Astrocyte (in vitro differentiated cells and primary cell): ENCODE data around the gene TENM3. TPM values are rescaled to one million over a fixed set of nuclear protein-coding genes. Genes with fewer than 3 reads are reported as not detected.

ENCODE experiments used
- DNase-seq: peaks from one replicate; pipeline ENCODE4 v3.0.0-alpha.2; 2010; ENCODE audit warnings: low read depth
- FAIRE-seq: peaks from 2 replicates; lab custom pipeline; 2011; peaks lifted over from hg19 to GRCh38; lab: Jason Lieb, UNC
- H2AFZ ChIP-seq: 2 replicates; pipeline ENCODE4 v1.6.0; 2012; ENCODE audit warnings: low read depth, low read length, inconsistent platforms
- H3K27ac ChIP-seq: 2 replicates; pipeline ENCODE4 v1.5.1; 2011; ENCODE audit warnings: low read depth, low read length, inconsistent platforms
- H3K27me3 ChIP-seq: 2 replicates; pipeline ENCODE4 v1.6.0; 2011; ENCODE audit warnings: low read length, inconsistent platforms; ENCODE audit not compliant: insufficient read depth
- H3K36me3 ChIP-seq: 2 replicates; pipeline ENCODE4 v1.5.1; 2011; ENCODE audit warnings: low read length, inconsistent platforms; ENCODE audit not compliant: insufficient read depth
- H3K4me1 ChIP-seq: 2 replicates; pipeline ENCODE4 v1.5.1; 2011; ENCODE audit warnings: low read length, inconsistent platforms; ENCODE audit not compliant: insufficient read depth
- H3K4me2 ChIP-seq: 2 replicates; pipeline ENCODE4 v1.6.0; 2012; ENCODE audit warnings: low read length, inconsistent platforms
- H3K4me3 ChIP-seq: 2 replicates; pipeline ENCODE4 v1.5.1; 2011; ENCODE audit warnings: low read depth, mild to moderate bottlenecking, low read length, inconsistent platforms; ENCODE audit not compliant: insufficient read depth
- H3K79me2 ChIP-seq: 2 replicates; pipeline ENCODE4 v1.6.0; 2012; ENCODE audit warnings: mild to moderate bottlenecking, low read length, inconsistent platforms; ENCODE audit not compliant: insufficient read depth
- H3K9ac ChIP-seq: 2 replicates; pipeline ENCODE4 v1.6.0; 2012; ENCODE audit warnings: mild to moderate bottlenecking, low read length, inconsistent platforms
- H3K9me3 ChIP-seq: 2 replicates; pipeline ENCODE4 v1.5.1; 2012; ENCODE audit warnings: low read depth, mild to moderate bottlenecking, low read length, inconsistent platforms; ENCODE audit not compliant: insufficient read depth
- H4K20me1 ChIP-seq: 2 replicates; pipeline ENCODE4 v1.6.0; 2012; ENCODE audit warnings: low read length, inconsistent platforms; ENCODE audit not compliant: insufficient read depth
- H3K27ac Mint-ChIP-seq: one replicate; pipeline ENCODE4 v1.8.0; 2021; ENCODE audit warnings: mild to moderate bottlenecking, mixed read lengths; ENCODE audit not compliant: unreplicated experiment
- H3K27me3 Mint-ChIP-seq: one replicate; pipeline ENCODE4 v1.8.0; 2021; ENCODE audit warnings: low read depth, mixed read lengths; ENCODE audit not compliant: unreplicated experiment
- H3K36me3 Mint-ChIP-seq: one replicate; pipeline ENCODE4 v1.8.0; 2021; ENCODE audit warnings: low read depth, mixed read lengths; ENCODE audit not compliant: unreplicated experiment
- H3K4me1 Mint-ChIP-seq: one replicate; pipeline ENCODE4 v1.8.0; 2021; ENCODE audit warnings: low read depth, mixed read lengths; ENCODE audit not compliant: unreplicated experiment
- H3K4me3 Mint-ChIP-seq: one replicate; pipeline ENCODE4 v1.8.0; 2021; ENCODE audit warnings: mild to moderate bottlenecking, moderate library complexity, mixed read lengths; ENCODE audit not compliant: unreplicated experiment
- H3K9me3 Mint-ChIP-seq: one replicate; pipeline ENCODE4 v1.8.0; 2021; ENCODE audit warnings: mild to moderate bottlenecking, mixed read lengths; ENCODE audit not compliant: unreplicated experiment
- CTCF ChIP-seq: IDR thresholded peaks from 2 replicates; pipeline ENCODE4 v1.5.1; 2011; ENCODE audit warnings: low read depth, mild to moderate bottlenecking, inconsistent platforms, low read length, moderate library complexity; ENCODE audit not compliant: insufficient read depth
- EZH2 ChIP-seq: IDR thresholded peaks from 2 replicates; pipeline ENCODE4 v1.6.1; 2012; ENCODE audit warnings: mild to moderate bottlenecking, low read length, inconsistent platforms; ENCODE audit not compliant: insufficient read depth
- total RNA-seq: library from RNA; stranded (reverse); gene quantifications from 2 replicates; pipeline ENCODE4 v1.2.1, GENCODE V29; 2021

Gene TENM3
- total RNA-seq, 1 donor from 2014 or later, result 127 TPM

DNA sequence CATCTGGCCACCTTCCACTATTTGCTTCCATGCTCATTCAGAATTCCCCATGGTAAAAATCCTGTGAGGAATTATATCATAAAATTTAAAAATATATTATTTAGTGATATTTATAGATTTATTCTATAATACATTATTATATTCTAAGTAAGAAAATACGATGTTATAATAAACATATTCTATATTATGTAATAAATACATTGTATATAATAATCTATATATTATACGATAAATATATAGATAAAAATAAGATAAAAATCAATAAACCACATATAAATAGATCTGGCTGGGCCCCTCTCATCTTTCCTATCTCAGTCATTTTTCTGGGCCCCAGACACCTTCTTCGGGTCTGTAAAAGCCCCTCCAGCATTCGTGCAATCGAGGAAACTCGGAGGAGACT, 605.5 kb downstream of the TENM3 start:
- no peaks in the 10 kb centered on the region for H3K9me3 ChIP-seq
- Mint-ChIP-seq H3K27ac (no peak overlapping the region), H3K4me1 (no peaks in the 10 kb centered on the region), H3K9me3 (peaks cover 5% of the 10 kb centered on the region), H3K27me3 (peaks cover 38% of the 10 kb centered on the region), H3K4me3 (no peak overlapping the region), H3K36me3 (no peaks in the 10 kb centered on the region)
- no peak overlapping the region for H3K4me2 ChIP-seq
- no peaks in the 10 kb centered on the region for H4K20me1 ChIP-seq
- H3K4me3 ChIP-seq, result no peak overlapping the region
- H3K27ac ChIP-seq, result no peak overlapping the region
- DNase-seq, result no peak
- no peak overlapping the region for H3K9ac ChIP-seq
- H3K79me2 ChIP-seq, result no peaks in the 10 kb centered on the region
- H3K4me1 ChIP-seq, result no peaks in the 10 kb centered on the region
- no peaks in the 10 kb centered on the region for H3K36me3 ChIP-seq
- no peak overlapping the region for H2AFZ ChIP-seq
- H3K27me3 ChIP-seq, result peaks cover 6% of the 10 kb centered on the region
- no peak for TF ChIP-seq CTCF
- TF ChIP-seq EZH2, result no peak
- FAIRE-seq, result no peak
